ENCODE results near the gene CKAP4.

The CKAP4 gene

GRCh38 chr12:106274575-106275121 is 26.8 kb upstream of the CKAP4 start:
- DNase-seq (ENCODE audit: low read depth in 2 of 2), result no peak

- DNase-seq (ENCODE audit: low read depth in 2 of 2), result no peak
Measured at GRCh38 chr12:106274012-106274411, 26.2 kb upstream of the CKAP4 start.

DNA sequence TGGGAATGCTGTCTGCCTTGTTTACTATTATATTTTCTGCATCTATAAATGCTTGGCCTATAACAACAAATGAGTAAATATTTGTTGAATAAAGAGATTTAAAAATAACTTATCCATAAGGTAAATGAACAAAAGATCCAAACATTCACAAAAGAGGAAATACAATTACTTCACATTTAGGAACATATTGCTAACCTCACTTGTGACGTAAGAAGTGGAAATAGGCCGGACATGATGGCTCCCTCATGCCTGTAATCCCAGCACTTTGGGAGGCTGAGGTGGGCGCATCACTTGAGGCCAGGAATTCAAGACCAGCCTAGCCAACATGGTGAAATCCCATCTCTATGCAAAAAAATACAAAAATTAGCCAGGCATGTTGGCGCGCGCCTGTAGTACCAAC is 25.7 kb upstream of the CKAP4 start:
- no peak for DNase-seq (ENCODE audit: low read depth in 2 of 2)

- DNase-seq (ENCODE audit: low read depth in 2 of 2), result no peak
Measured at GRCh38 chr12:106271575-106272505, 24.0 kb upstream of the CKAP4 start.

DNA sequence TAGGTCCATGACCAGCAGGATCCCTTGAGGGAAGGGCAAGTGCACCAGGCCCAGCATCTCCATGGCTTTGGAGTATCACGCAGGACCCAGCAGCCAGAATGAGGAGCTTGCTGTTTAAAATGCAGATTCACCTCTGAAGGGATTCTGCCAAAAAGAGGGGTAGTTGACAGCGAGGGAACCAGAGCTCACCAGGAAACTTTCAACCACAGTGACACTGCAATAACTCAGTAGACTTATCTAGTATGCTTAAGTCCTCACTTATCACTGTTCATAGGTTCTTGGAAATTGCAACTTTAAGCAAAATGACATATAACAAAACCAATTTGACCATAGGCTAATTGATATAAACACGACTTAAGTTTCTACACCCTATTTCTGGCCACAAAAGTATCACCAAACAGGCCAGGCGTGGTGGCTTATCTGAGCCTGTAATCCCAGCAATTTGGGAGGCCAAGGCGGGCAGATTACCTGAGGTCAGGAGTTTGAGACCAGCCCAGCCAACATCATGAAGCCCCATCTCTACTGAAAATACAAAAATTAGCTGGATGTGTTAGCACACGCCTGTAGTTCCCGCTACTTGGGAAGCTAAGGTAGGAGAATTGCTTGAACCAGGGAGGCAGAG is 21.4 kb upstream of the CKAP4 start:
- no peak for DNase-seq (ENCODE audit: low read depth in 2 of 2)

DNA sequence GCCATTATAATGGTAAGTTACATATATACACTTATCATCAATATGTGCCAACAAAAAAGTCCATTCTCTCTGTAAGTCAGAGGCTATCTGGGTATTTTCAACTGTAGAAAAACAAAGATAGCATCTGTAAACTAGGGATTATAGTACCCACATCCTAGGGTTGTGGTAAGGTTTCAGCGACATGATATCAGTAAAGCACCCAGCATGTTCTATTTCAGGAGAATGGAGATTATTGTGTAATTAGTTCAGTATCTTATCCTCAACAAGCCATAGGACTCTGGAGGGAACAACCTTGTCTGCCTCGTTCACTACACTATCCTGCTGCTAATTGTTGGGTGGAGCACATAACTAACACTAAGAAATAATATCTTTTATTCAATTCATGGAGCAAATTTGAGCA is 19.7 kb upstream of the CKAP4 start:
- DNase-seq (ENCODE audit: low read depth in 2 of 2), result no peak

GRCh38 chr12:106265116-106265515 is 17.3 kb upstream of the CKAP4 start:
- DNase-seq (ENCODE audit: low read depth in 2 of 2), result no peak

DNA sequence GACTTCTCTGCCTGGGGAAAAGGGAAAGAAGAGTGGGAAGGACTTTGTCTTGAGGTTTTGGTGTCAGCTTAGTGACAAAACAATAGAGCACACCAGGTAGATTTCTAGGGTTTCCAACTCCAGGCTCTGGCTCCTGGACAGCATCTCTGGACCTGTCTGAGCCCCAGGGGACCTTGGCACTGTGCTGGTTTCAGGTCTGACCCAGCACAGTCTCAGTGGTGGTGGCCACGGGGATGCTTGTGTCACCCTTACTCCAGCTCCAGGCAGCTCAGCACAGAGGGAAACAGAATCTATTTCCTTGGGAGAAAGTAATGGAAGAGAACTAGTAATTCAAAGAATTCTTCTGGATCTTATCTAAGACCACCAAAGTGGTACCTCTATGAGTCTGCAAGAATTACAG is 11.1 kb upstream of the CKAP4 start:
- no peak for DNase-seq (ENCODE audit: low read depth in 2 of 2)

- no peak for DNase-seq (ENCODE audit: low read depth in 2 of 2)
Measured at GRCh38 chr12:106258226-106258625, 10.4 kb upstream of the CKAP4 start.

DNA sequence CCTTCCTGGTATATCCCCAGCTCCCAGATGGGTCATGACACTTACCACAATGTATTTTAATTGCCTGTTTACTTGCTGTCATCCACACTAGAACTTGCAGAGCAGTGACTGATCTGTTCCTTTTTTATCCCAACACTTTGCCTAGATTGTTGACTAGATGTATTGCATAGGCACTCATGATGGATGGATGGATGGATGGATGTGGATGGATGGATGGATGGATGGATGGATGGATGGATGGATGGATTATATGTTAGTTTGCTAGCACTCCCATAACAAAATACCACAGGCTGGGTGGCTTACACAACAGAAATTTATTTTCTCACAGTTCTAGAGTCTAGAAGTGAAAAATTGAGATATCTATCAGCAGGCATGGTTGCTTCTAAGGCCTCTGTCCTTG is 8.7 kb upstream of the CKAP4 start:
- no peak for DNase-seq (ENCODE audit: low read depth in 2 of 2)

- DNase-seq (ENCODE audit: low read depth in 2 of 2), result no peak
Measured at GRCh38 chr12:106255952-106256351, 8.1 kb upstream of the CKAP4 start.

DNA sequence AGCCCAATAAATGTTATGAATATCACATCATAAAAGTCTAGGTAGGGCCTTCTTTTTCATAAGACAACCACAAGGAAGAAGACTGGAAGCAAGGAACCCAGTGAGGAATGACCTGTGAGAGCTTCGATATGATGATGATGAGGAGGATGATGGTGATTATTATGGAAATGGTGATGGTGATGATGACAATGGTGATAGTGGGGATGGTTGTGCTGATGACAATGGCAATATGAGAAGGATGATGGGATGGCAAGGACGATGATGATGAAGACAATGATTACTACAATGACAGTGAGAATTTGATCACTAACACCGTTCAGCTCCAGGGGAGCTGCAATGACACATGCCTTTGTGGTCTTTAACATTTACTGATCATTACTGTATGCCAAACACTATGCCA is 7.7 kb upstream of the CKAP4 start:
- DNase-seq (ENCODE audit: low read depth in 2 of 2), result no peak

GRCh38 chr12:106254724-106255123 is 6.9 kb upstream of the CKAP4 start:
- no peak for DNase-seq (ENCODE audit: low read depth in 2 of 2)

GRCh38 chr12:106251631-106252455 is 4.0 kb upstream of the CKAP4 start:
- DNase-seq (ENCODE audit: low read depth in 2 of 2), result peak in 1 of 2 experiments; percentile 42

DNA sequence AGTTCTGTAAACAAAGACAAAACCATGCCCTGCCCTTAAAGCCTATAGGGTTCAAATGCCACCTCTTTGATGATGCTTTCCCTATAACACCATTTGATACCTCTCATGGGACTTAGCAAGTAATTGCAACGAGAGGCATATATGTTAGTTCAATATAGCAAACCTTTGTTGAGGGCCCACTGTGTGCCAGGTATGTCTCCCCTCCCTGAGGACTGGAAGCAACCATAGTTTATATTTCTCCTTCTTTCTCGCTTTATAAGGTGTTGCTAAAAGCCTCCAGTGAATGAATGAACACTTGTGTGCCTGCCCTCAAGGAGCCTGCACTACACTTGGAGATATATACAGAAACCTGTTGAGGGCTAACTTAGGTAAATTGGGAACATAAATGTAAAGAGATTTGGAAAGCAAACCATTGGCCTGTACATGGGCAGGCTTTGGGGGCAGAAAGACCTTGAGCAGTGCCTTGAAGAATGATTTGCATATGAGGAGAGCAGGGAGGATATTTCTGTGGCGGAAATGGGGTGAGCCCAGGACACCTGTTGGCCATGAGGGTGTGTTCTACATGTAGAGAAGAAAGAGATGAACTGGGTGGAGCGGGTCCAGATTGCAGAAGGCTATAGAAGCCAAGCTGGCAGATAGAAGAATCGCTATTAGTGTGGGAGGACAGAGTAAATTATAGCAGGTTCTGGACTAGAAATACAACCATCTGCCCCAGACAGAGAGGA is 1.8 kb upstream of the CKAP4 start:
- no peak for DNase-seq (ENCODE audit: low read depth in 2 of 2)

GRCh38 chr12:106248846-106249371 is 1.1 kb upstream of the CKAP4 start:
- DNase-seq (ENCODE audit: low read depth in 2 of 2), result peak in 1 of 2 experiments; percentile 43

- DNase-seq (ENCODE audit: low read depth in 2 of 2), result peak in 1 of 2 experiments; percentile 57
Measured at GRCh38 chr12:106248312-106248845, 559 bp upstream of the CKAP4 start.

- no peak for DNase-seq (ENCODE audit: low read depth in 2 of 2)
Measured at GRCh38 chr12:106246891-106247673, 738 bp downstream of the CKAP4 start.

DNA sequence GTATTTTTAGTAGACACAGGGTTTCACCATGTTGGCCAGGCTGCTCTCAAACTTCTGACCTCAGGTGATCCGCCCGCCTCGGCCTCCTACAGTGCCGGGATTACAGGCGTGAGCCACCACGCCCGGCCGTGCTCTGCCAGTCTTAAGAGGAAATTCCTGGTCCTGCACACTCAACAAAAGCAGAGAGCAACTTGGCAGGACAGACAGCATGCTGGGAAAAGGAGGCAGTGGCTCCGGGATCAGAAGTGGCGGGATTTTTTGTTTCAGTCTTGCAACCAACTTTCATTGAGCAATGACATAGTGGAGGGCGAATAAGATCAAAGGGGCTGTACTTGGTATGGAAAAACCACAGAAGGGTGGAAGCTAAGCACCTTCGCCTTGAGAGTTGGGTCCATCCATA is 2.1 kb downstream of the CKAP4 start:
- DNase-seq (ENCODE audit: low read depth in 2 of 2), result no peak

- no peak for DNase-seq (ENCODE audit: low read depth in 2 of 2)
Measured at GRCh38 chr12:106243620-106244019, 4.2 kb downstream of the CKAP4 start.
